ENCODE results near the gene KIF5A. TPM values are rescaled to one million over a fixed set of nuclear protein-coding genes. Genes with fewer than 3 reads are reported as not detected.

KIF5A gene
- total RNA-seq, 1 donor from 2014 or later: 0.40 TPM

GRCh38 chr12:57535764-57536596 lies 13.9 kb upstream of the KIF5A start:
- TF ChIP-seq, protein P1, sequence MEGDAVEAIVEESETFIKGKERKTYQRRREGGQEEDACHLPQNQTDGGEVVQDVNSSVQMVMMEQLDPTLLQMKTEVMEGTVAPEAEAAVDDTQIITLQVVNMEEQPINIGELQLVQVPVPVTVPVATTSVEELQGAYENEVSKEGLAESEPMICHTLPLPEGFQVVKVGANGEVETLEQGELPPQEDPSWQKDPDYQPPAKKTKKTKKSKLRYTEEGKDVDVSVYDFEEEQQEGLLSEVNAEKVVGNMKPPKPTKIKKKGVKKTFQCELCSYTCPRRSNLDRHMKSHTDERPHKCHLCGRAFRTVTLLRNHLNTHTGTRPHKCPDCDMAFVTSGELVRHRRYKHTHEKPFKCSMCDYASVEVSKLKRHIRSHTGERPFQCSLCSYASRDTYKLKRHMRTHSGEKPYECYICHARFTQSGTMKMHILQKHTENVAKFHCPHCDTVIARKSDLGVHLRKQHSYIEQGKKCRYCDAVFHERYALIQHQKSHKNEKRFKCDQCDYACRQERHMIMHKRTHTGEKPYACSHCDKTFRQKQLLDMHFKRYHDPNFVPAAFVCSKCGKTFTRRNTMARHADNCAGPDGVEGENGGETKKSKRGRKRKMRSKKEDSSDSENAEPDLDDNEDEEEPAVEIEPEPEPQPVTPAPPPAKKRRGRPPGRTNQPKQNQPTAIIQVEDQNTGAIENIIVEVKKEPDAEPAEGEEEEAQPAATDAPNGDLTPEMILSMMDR (IDR thresholded peaks at IDR 0.05; ENCODE audit: unreplicated experiment): no peak
- Mint-ChIP-seq H3K4me1 (peaks cover 3% of the 10 kb centered on the region), H3K27me3 (ENCODE audit: low read depth) (no peaks in the 10 kb centered on the region), H3K9me3 (no peaks in the 10 kb centered on the region), H3K36me3 (peaks cover 36% of the 10 kb centered on the region), H3K4me3 (no peak overlapping the region), H3K27ac (no peak overlapping the region)
- DNase-seq (ENCODE audit: low spot score in 2 of 2, unreplicated experiment in 2 of 2): no peak

GRCh38 chr12:57536597-57536942 lies 13.3 kb upstream of the KIF5A start:
- Mint-ChIP-seq H3K4me1 (peaks cover 7% of the 10 kb centered on the region), H3K27ac (no peak overlapping the region), H3K9me3 (no peaks in the 10 kb centered on the region), H3K4me3 (no peak overlapping the region), H3K36me3 (peaks cover 36% of the 10 kb centered on the region), H3K27me3 (ENCODE audit: low read depth) (no peaks in the 10 kb centered on the region)
- TF ChIP-seq, protein P1 (IDR thresholded peaks at IDR 0.05; ENCODE audit: unreplicated experiment): no peak
- no peak for DNase-seq (ENCODE audit: low spot score in 2 of 2, unreplicated experiment in 2 of 2)

GRCh38 chr12:57539134-57539768 lies 10.6 kb upstream of the KIF5A start:
- peaks cover 29% of the 10 kb centered on the region for H3K36me3 Mint-ChIP-seq
- H3K27me3 Mint-ChIP-seq (ENCODE audit: low read depth): no peaks in the 10 kb centered on the region
- H3K4me3 Mint-ChIP-seq: no peak overlapping the region
- H3K9me3 Mint-ChIP-seq: no peaks in the 10 kb centered on the region
- peaks cover 7% of the 10 kb centered on the region for H3K4me1 Mint-ChIP-seq
- TF ChIP-seq, protein P1 (IDR thresholded peaks at IDR 0.05; ENCODE audit: unreplicated experiment): no peak
- no peak overlapping the region for H3K27ac Mint-ChIP-seq
- DNase-seq (ENCODE audit: low spot score in 2 of 2, unreplicated experiment in 2 of 2): no peak

DNA sequence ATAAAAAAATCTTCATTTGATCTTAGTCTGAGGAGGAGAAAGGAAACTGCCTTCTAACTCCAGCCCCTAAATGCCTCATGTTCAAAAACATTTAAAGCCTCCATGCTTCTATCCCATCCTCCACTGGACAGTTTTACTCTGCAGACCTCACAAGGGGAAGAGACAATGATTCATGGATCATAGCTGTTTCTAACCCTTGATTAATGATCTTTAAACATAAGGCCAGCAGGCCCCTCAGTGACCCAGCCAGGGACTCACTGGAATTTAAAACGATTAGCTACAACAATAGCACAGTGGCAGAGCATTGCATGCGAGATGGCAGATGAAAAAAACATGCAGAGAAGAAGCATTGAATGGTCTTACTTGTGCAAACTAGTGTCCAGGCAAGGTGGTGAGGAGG lies 8.8 kb upstream of the KIF5A start:
- peaks cover 19% of the 10 kb centered on the region for H3K4me1 Mint-ChIP-seq
- no peak overlapping the region for H3K4me3 Mint-ChIP-seq
- TF ChIP-seq, protein P1 (IDR thresholded peaks at IDR 0.05; ENCODE audit: unreplicated experiment): no peak
- no peak for DNase-seq (ENCODE audit: low spot score in 2 of 2, unreplicated experiment in 2 of 2)
- no peaks in the 10 kb centered on the region for H3K27me3 Mint-ChIP-seq (ENCODE audit: low read depth)
- H3K36me3 Mint-ChIP-seq: peaks cover 19% of the 10 kb centered on the region
- peak overlapping the region; percentile 6 for H3K27ac Mint-ChIP-seq
- no peaks in the 10 kb centered on the region for H3K9me3 Mint-ChIP-seq

GRCh38 chr12:57541717-57542116 lies 8.1 kb upstream of the KIF5A start:
- TF ChIP-seq, protein P1 (IDR thresholded peaks at IDR 0.05; ENCODE audit: unreplicated experiment): no peak
- Mint-ChIP-seq H3K36me3 (peaks cover 19% of the 10 kb centered on the region), H3K27ac (no peak overlapping the region), H3K4me1 (peaks cover 22% of the 10 kb centered on the region), H3K9me3 (no peaks in the 10 kb centered on the region), H3K4me3 (no peak overlapping the region), H3K27me3 (ENCODE audit: low read depth) (no peaks in the 10 kb centered on the region)
- DNase-seq (ENCODE audit: low spot score in 2 of 2, unreplicated experiment in 2 of 2): no peak
